H9 (cell line): ENCODE results near the gene FGR. TPM values are rescaled to one million over a fixed set of nuclear protein-coding genes. Genes with fewer than 3 reads are reported as not detected.

ENCODE experiments used
- DNase-seq: peaks from one replicate; pipeline ENCODE4 v3.0.0-alpha.2; 2017
- H2AFZ ChIP-seq: one replicate; pipeline ENCODE4 v1.6.1; 2013; ENCODE audit warnings: mild to moderate bottlenecking, low read length, control low read depth, moderate library complexity
- H2AK5ac ChIP-seq: 2 replicates; pipeline ENCODE4 v1.6.1; 2013; ENCODE audit warnings: low read length, control low read depth, mixed read lengths; ENCODE audit not compliant: insufficient read length
- H2BK120ac ChIP-seq: one replicate; pipeline ENCODE4 v1.6.1; 2013; ENCODE audit warnings: low read depth, mild to moderate bottlenecking, low read length, control low read depth, inconsistent platforms; ENCODE audit not compliant: poor library complexity, severe bottlenecking
- H2BK12ac ChIP-seq: 2 replicates; pipeline ENCODE4 v1.6.1; 2013; ENCODE audit warnings: low read length, control low read depth, mixed read lengths, low read depth; ENCODE audit not compliant: insufficient read length
- H2BK15ac ChIP-seq: 2 replicates; pipeline ENCODE4 v1.6.1; 2013; ENCODE audit warnings: low read depth, low read length, control low read depth
- H2BK20ac ChIP-seq: one replicate; pipeline ENCODE4 v1.6.1; 2013; ENCODE audit warnings: low read depth, mild to moderate bottlenecking, low read length, control low read depth, inconsistent platforms; ENCODE audit not compliant: poor library complexity, severe bottlenecking
- H2BK5ac ChIP-seq: 2 replicates; pipeline ENCODE4 v1.6.1; 2013; ENCODE audit warnings: low read length, control low read depth, mixed read lengths; ENCODE audit not compliant: insufficient read length
- H3K14ac ChIP-seq: 2 replicates; pipeline ENCODE4 v1.6.1; 2013; ENCODE audit warnings: low read length, control low read depth; ENCODE audit not compliant: insufficient read depth
- H3K18ac ChIP-seq: 2 replicates; pipeline ENCODE4 v1.6.1; 2013; ENCODE audit warnings: low read depth, mild to moderate bottlenecking, mixed read lengths, low read length, control low read depth; ENCODE audit not compliant: insufficient read length
- H3K23ac ChIP-seq: 2 replicates; pipeline ENCODE4 v1.6.1; 2013; ENCODE audit warnings: low read length, control low read depth, mixed read lengths, low read depth; ENCODE audit not compliant: insufficient read length
- H3K23me2 ChIP-seq: 2 replicates; pipeline ENCODE4 v1.6.1; 2013; ENCODE audit warnings: low read depth, mild to moderate bottlenecking, mixed read lengths, low read length, control low read depth; ENCODE audit not compliant: insufficient read length, poor library complexity, severe bottlenecking
- H3K27ac ChIP-seq: 2 replicates; pipeline ENCODE4 v1.5.1; 2013; ENCODE audit warnings: low read length, control low read depth, mixed read lengths, low read depth; ENCODE audit not compliant: insufficient read length
- H3K27me3 ChIP-seq: 2 replicates; pipeline ENCODE4 v1.6.1; 2013; ENCODE audit warnings: low read length, control low read depth, inconsistent platforms; ENCODE audit not compliant: insufficient read depth
- H3K4ac ChIP-seq: 2 replicates; pipeline ENCODE4 v1.6.1; 2013; ENCODE audit warnings: low read depth, mild to moderate bottlenecking, control low read depth, inconsistent platforms, low read length, moderate library complexity
- H3K4me1 ChIP-seq: 2 replicates; pipeline ENCODE4 v1.6.1; 2013; ENCODE audit warnings: low read length, control low read depth, inconsistent platforms; ENCODE audit not compliant: insufficient read depth
- H3K4me2 ChIP-seq: 2 replicates; pipeline ENCODE4 v1.6.1; 2013; ENCODE audit warnings: low read length, control low read depth, mixed read lengths; ENCODE audit not compliant: insufficient read length, insufficient read depth
- H3K56ac ChIP-seq: 2 replicates; pipeline ENCODE4 v1.6.1; 2013; ENCODE audit warnings: low read depth, mild to moderate bottlenecking, mixed read lengths, low read length, control low read depth; ENCODE audit not compliant: insufficient read length
- H3K79me1 ChIP-seq: 2 replicates; pipeline ENCODE4 v1.6.1; 2013; ENCODE audit warnings: low read depth, mild to moderate bottlenecking, moderate library complexity, low read length, control low read depth, inconsistent platforms; ENCODE audit not compliant: insufficient read depth, poor library complexity, severe bottlenecking
- H3K79me2 ChIP-seq: 2 replicates; pipeline ENCODE4 v1.6.1; 2013; ENCODE audit warnings: low read length, control low read depth, inconsistent platforms; ENCODE audit not compliant: insufficient read depth
- H3K9ac ChIP-seq: 2 replicates; pipeline ENCODE4 v1.6.1; 2013; ENCODE audit warnings: low read length, control low read depth, mixed read lengths; ENCODE audit not compliant: insufficient read length; ENCODE audit errors: extremely low read depth
- H3K9me3 ChIP-seq: one replicate; pipeline ENCODE4 v1.6.1; 2013; ENCODE audit warnings: low read depth, low read length, inconsistent platforms; ENCODE audit not compliant: control insufficient read depth
- H3T11ph ChIP-seq: one replicate; pipeline ENCODE4 v1.6.1; 2013; ENCODE audit warnings: mild to moderate bottlenecking, low read length, control low read depth, inconsistent platforms
- H4K20me1 ChIP-seq: one replicate; pipeline ENCODE4 v1.6.1; 2013; ENCODE audit not compliant: control insufficient read depth, insufficient read length, insufficient read depth
- H4K5ac ChIP-seq: 2 replicates; pipeline ENCODE4 v1.6.1; 2013; ENCODE audit warnings: low read depth, mild to moderate bottlenecking, mixed read lengths, low read length, control low read depth; ENCODE audit not compliant: insufficient read length
- H4K8ac ChIP-seq: replicated peaks from 2 replicates; pipeline ENCODE4 v1.6.1; 2013; ENCODE audit warnings: low read length, control low read depth, mixed read lengths, low read depth; ENCODE audit not compliant: insufficient read length
- H4K91ac ChIP-seq: 2 replicates; pipeline ENCODE4 v1.6.1; 2013; ENCODE audit warnings: low read depth, mild to moderate bottlenecking, moderate library complexity, mixed read lengths, low read length, control low read depth; ENCODE audit not compliant: insufficient read length
- H3K27ac Mint-ChIP-seq, 3 experiments: 2 replicates in 2 of 3; 3 replicates in 1 of 3; pipeline ENCODE4 v1.8.0; 2020 to 2021; ENCODE audit warnings: mixed read lengths in 3 of 3, mild to moderate bottlenecking in 1 of 3, moderate library complexity in 1 of 3
- H3K27me3 Mint-ChIP-seq: 2 replicates; pipeline ENCODE4 v1.8.0; 2021; ENCODE audit warnings: low read depth, mild to moderate bottlenecking, moderate library complexity, mixed read lengths
- H3K36me3 Mint-ChIP-seq, 3 experiments: 2 replicates in 2 of 3; 3 replicates in 1 of 3; pipeline ENCODE4 v1.8.0; 2020 to 2021; ENCODE audit warnings: low read depth in 3 of 3, mixed read lengths in 3 of 3; ENCODE audit not compliant: insufficient read depth in 1 of 3
- H3K4me1 Mint-ChIP-seq, 2 experiments: 2 replicates each; pipeline ENCODE4 v1.8.0; 2020; ENCODE audit warnings: mixed read lengths in 2 of 2
- H3K4me3 Mint-ChIP-seq, 2 experiments: 2 replicates in 1 of 2; 3 replicates in 1 of 2; pipeline ENCODE4 v1.8.0; 2020 to 2021; ENCODE audit warnings: mild to moderate bottlenecking in 2 of 2, mixed read lengths in 2 of 2, moderate library complexity in 1 of 2
- H3K9me3 Mint-ChIP-seq, 2 experiments: 2 replicates in 1 of 2; 3 replicates in 1 of 2; pipeline ENCODE4 v1.8.0; 2020; ENCODE audit warnings: mild to moderate bottlenecking in 2 of 2, mixed read lengths in 2 of 2, moderate library complexity in 1 of 2
- WGBS: extraction: QIAGEN DNeasy Blood & Tissue Kit; methylation state at CpG from one replicate; pipeline ENCODE4 v1.1.7; 2013; ENCODE audit warnings: missing lambda C conversion rate, low lambda C conversion rate, mixed read lengths; ENCODE audit not compliant: insufficient read length; ENCODE audit errors: extremely low coverage; 5-methylcytosine and 5-hydroxymethylcytosine counted together
- total RNA-seq: library from RNA; stranded (reverse); gene quantifications from 2 replicates; pipeline ENCODE4 v1.2.1, GENCODE V29; 2021
- TF ChIP-seq, protein P1 (sequence below): fragments of 200-600 bp; sonication (generic); conservative IDR thresholded peaks from 3 replicates; pipeline ENCODE4 v1.8.0; 2021; ENCODE audit warnings: antibody characterized with exemption, mild to moderate bottlenecking

Gene FGR
- total RNA-seq, 1 experiment from 2014 or later, result not detected

- no peaks in the 10 kb centered on the region for H3K27me3 ChIP-seq
- no peak overlapping the region for H3K18ac ChIP-seq
- no peaks in the 10 kb centered on the region for H3K36me3 Mint-ChIP-seq
- no peak overlapping the region for H3K56ac ChIP-seq
- peak; percentile 75 for DNase-seq
- TF ChIP-seq, protein P1, sequence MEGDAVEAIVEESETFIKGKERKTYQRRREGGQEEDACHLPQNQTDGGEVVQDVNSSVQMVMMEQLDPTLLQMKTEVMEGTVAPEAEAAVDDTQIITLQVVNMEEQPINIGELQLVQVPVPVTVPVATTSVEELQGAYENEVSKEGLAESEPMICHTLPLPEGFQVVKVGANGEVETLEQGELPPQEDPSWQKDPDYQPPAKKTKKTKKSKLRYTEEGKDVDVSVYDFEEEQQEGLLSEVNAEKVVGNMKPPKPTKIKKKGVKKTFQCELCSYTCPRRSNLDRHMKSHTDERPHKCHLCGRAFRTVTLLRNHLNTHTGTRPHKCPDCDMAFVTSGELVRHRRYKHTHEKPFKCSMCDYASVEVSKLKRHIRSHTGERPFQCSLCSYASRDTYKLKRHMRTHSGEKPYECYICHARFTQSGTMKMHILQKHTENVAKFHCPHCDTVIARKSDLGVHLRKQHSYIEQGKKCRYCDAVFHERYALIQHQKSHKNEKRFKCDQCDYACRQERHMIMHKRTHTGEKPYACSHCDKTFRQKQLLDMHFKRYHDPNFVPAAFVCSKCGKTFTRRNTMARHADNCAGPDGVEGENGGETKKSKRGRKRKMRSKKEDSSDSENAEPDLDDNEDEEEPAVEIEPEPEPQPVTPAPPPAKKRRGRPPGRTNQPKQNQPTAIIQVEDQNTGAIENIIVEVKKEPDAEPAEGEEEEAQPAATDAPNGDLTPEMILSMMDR, result no peak
- no peak overlapping the region for H2BK12ac ChIP-seq
- H3K4ac ChIP-seq, result no peak overlapping the region
- no peak overlapping the region for H4K91ac ChIP-seq
- no peaks in the 10 kb centered on the region for H3K23me2 ChIP-seq
- H3K79me2 ChIP-seq, result peaks cover 11% of the 10 kb centered on the region; the same call in 1 of the 2 replicates
- H3K9me3 ChIP-seq, result no peaks in the 10 kb centered on the region
- H3K23ac ChIP-seq, result no peak overlapping the region
- H3K14ac ChIP-seq, result 0 out of 2 replicates have a peak overlapping the region, but pooled peaks have one; percentile 10
- no peak overlapping the region for H2BK120ac ChIP-seq
- H2BK15ac ChIP-seq, result no peak overlapping the region
- H3K9ac ChIP-seq, result no peak overlapping the region
- no peaks in the 10 kb centered on the region for H3K9me3 Mint-ChIP-seq
- H2AFZ ChIP-seq, result no peak overlapping the region
- peak overlapping the region; percentile 14 to 17; a peak in 2 of 5 replicates for H3K4me3 Mint-ChIP-seq
- H2BK20ac ChIP-seq, result no peak overlapping the region
- H3K27ac ChIP-seq, result no peak overlapping the region
- WGBS, result no CpG with 5 or more reads among the region's 22 CpGs
- peaks cover 6% of the 10 kb centered on the region for H4K20me1 ChIP-seq
- H3K4me1 Mint-ChIP-seq, result peaks cover 9 to 12% of the 10 kb centered on the region in 2 experiments; a peak in 3 of 4 replicates
- H3K27me3 Mint-ChIP-seq, result no peaks in the 10 kb centered on the region
- no peak overlapping the region for H2AK5ac ChIP-seq
- peaks cover 10% of the 10 kb centered on the region; the same call in 1 of the 2 replicates for H3K4me1 ChIP-seq
- H4K8ac ChIP-seq, result no peak overlapping the region
- H3K4me2 ChIP-seq, result peak overlapping the region; percentile 19
- no peak overlapping the region for H3T11ph ChIP-seq
- H2BK5ac ChIP-seq, result no peak overlapping the region
- no peaks in the 10 kb centered on the region for H3K79me1 ChIP-seq
- H3K27ac Mint-ChIP-seq, result peak overlapping the region in 1 of 3 experiments; percentile 57; a peak in 2 of 7 replicates
- H4K5ac ChIP-seq, result no peak overlapping the region
Observed at GRCh38 chr1:27592232-27592930, 42.6 kb downstream of the FGR start.
